DLD1 (cell line): ENCODE data around the gene C7orf57.

Experiments
- in situ Hi-C: cut with HindIII; loops from 2 replicates; pipeline ENCODE4 v1.10.0; 2017; ENCODE audit warnings: low sequenced_read_pairs

Gene C7orf57

GRCh38 chr7:48105045-48105444 lies 69.7 kb downstream of the C7orf57 start:
- in situ Hi-C loops, result no loop called here

GRCh38 chr7:48106906-48107659 lies 71.7 kb downstream of the C7orf57 start:
- in situ Hi-C loops, result no loop called here

- in situ Hi-C loops, result no loop called here
These were observed 72.7 kb downstream of the C7orf57 start for GRCh38 chr7:48107926-48108472.

- in situ Hi-C loops, result no loop called here
These were observed 73.9 kb downstream of the C7orf57 start for GRCh38 chr7:48108959-48109847.

- in situ Hi-C loops, result no loop called here
These were observed 74.7 kb downstream of the C7orf57 start for GRCh38 chr7:48109848-48110663.

- in situ Hi-C loops, result no loop called here
These were observed 75.5 kb downstream of the C7orf57 start for GRCh38 chr7:48110868-48111267.
